Prostate gland (tissue), 2 donors: Measurements from ENCODE around the gene PSORS1C1.

Experiments
- POLR2A ChIP-seq: fragments of 450-650 bp; IDR thresholded peaks from one replicate; pipeline ENCODE4 v1.6.1; 2016; ENCODE audit warnings: antibody characterized with exemption, mild to moderate bottlenecking
- TF ChIP-seq, protein P1 (sequence below), 4 experiments: fragments of 200-600 bp in 2 of 4; fragments of 450-650 bp in 2 of 4; sonication (generic) in 2 of 4; IDR thresholded peaks; 1 replicate in 3 of 4; 2 replicates in 1 of 4; pipeline ENCODE4 v1.5.1; 2016 to 2019; ENCODE audit warnings: antibody characterized with exemption in 4 of 4, mild to moderate bottlenecking in 2 of 4, moderate library complexity in 2 of 4

- TF ChIP-seq, protein P1, sequence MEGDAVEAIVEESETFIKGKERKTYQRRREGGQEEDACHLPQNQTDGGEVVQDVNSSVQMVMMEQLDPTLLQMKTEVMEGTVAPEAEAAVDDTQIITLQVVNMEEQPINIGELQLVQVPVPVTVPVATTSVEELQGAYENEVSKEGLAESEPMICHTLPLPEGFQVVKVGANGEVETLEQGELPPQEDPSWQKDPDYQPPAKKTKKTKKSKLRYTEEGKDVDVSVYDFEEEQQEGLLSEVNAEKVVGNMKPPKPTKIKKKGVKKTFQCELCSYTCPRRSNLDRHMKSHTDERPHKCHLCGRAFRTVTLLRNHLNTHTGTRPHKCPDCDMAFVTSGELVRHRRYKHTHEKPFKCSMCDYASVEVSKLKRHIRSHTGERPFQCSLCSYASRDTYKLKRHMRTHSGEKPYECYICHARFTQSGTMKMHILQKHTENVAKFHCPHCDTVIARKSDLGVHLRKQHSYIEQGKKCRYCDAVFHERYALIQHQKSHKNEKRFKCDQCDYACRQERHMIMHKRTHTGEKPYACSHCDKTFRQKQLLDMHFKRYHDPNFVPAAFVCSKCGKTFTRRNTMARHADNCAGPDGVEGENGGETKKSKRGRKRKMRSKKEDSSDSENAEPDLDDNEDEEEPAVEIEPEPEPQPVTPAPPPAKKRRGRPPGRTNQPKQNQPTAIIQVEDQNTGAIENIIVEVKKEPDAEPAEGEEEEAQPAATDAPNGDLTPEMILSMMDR (IDR thresholded peaks at IDR 0.05), result no peak
- no peak for TF ChIP-seq POLR2A
These were observed 48.0 kb downstream of the PSORS1C1 start for GRCh38 chr6:31162463-31163165.
